Ectodermal cell (in vitro differentiated cells): ENCODE results near the gene DDX10.
"Not testable (repeated sequence)": the region's sequence is repeated elsewhere in the genome, so short reads cannot be mapped to it uniquely, and the experiment has no call there.

Experiments
- H3K27ac ChIP-seq: 2 replicates; pipeline ENCODE4 v1.7.0; 2013; ENCODE audit warnings: mild to moderate bottlenecking, low read depth, low read length; ENCODE audit not compliant: insufficient read depth, poor library complexity, severe bottlenecking
- H3K27me3 ChIP-seq: 2 replicates; pipeline ENCODE4 v1.7.0; 2013; ENCODE audit warnings: mild to moderate bottlenecking, low read length; ENCODE audit not compliant: insufficient read depth, control insufficient read depth, poor library complexity, severe bottlenecking
- H3K36me3 ChIP-seq: one replicate; pipeline ENCODE4 v1.7.0; 2013; ENCODE audit warnings: low read length; ENCODE audit not compliant: control insufficient read depth, insufficient read depth
- H3K4me1 ChIP-seq: one replicate; pipeline ENCODE4 v1.7.0; 2013; ENCODE audit warnings: low read length; ENCODE audit not compliant: control insufficient read depth, insufficient read depth
- H3K4me3 ChIP-seq: 2 replicates; pipeline ENCODE4 v1.7.0; 2013; ENCODE audit warnings: low read depth, low read length, control low read depth; ENCODE audit not compliant: insufficient read depth
- H3K9me3 ChIP-seq: 2 replicates; pipeline ENCODE4 v1.7.0; 2013; ENCODE audit warnings: mild to moderate bottlenecking, low read length, moderate library complexity; ENCODE audit not compliant: control insufficient read depth
- WGBS, 2 experiments: methylation state at CpG; one replicate each; pipeline ENCODE4 v1.1.7; 2013; ENCODE audit warnings: missing lambda C conversion rate in 2 of 2; 5-methylcytosine and 5-hydroxymethylcytosine counted together

DDX10 gene

DNA sequence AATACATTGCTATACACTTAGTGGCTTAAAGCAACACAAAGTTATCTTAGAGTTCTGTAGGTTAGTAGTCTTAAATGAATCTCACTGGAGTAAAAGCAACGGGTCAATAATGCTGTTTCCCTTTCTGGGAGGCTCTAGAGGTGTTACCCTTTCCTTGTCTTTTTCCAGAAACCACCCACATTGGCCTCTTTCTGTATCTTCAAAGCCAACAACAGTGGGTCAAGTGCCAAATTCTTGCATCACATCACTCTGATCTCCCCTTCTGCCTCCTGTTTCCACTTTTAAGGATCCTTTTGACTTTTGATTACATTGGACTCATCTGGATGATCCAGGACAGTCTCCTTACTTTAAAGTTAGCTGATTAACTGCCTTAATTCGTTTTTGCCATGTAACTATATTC, 93.6 kb downstream of the DDX10 start:
- Histone ChIP-seq H3K9me3 (no peaks in the 10 kb centered on the region), H3K27ac (no peak overlapping the region), H3K4me3 (no peak overlapping the region), H3K4me1 (peaks cover 10% of the 10 kb centered on the region), H3K36me3 (no peaks in the 10 kb centered on the region), H3K27me3 (no peaks in the 10 kb centered on the region)
- 83 to 86% methylated on average over 2 of the region's 2 CpGs for WGBS, 2 experiments

DNA sequence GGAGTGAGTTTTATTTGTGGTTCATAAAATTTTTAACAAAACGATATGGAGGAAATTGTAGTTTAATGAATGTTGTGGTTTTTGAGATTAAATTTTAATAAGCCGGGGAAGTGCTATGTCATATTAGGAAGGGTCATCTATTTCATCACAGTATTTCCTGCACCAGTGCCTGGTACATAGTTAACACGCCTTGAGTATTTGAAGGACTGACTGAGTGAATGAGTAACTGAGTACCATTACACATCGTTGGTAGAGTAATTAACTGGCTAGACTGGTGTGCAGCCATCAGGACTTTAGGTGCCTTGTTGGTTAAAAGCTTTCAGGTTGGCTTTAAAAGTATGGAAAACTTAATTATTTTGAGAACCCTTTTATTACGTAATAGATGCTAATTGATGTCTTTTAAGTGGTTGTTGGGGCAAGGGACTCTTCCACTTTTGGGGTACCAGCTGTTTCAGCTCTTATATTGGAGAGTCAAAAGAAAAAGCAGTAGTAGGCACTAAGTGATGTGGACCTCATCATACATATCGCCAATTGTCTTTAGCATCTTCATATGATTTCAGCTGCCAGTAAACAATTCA, 101.8 kb downstream of the DDX10 start:
- Histone ChIP-seq H3K4me1 (no peaks in the 10 kb centered on the region), H3K27ac (no peak overlapping the region), H3K4me3 (no peak overlapping the region), H3K9me3 (no peaks in the 10 kb centered on the region), H3K36me3 (no peaks in the 10 kb centered on the region), H3K27me3 (no peaks in the 10 kb centered on the region)
- WGBS, 2 experiments = 95% methylated on average over 6 of the region's 6 CpGs

DNA sequence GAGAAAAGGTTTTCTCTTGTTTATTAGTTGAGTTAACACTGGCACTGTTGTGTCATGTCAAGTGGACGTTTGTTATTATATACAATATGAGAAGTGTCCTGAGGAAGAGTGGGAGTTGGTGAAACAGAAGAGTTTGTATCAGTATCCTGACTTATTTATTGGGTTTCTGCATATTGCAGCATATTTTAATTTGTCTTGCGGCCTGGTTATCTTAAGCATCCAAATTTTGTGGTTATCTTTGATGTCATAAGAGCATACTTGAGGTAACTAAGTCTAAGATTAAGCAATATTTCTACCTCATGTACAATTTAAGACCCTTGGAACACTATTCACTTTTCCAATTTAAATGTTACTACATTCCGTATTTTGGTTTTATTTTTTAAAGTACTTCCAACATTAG, 103.5 kb downstream of the DDX10 start:
- Histone ChIP-seq H3K9me3 (no peaks in the 10 kb centered on the region), H3K27ac (no peak overlapping the region)
- WGBS, 2 experiments = 96 to 97% methylated on average over 3 of the region's 3 CpGs

DNA sequence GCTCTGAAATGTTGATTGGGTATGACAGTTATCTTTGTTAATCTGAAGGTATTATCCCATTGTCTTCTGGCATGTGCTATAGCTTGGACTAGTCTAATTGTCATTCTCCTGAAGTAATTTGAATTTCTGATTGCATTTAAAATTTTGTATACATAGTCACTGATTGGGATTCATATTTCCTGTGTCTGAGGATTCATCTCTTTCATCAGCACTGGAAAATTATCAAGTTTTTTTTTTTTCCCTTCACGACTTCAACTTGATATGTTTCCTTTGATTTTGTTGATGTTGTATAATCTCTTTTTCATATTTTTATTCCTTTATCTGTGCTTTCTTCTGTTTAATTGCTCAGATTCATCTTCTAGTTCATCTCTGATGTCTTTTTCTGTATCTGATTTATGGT, 104.1 kb downstream of the DDX10 start:
- H3K27ac ChIP-seq = no peak overlapping the region
- H3K27me3 ChIP-seq = no peaks in the 10 kb centered on the region
- H3K9me3 ChIP-seq = no peaks in the 10 kb centered on the region
- no peak overlapping the region for H3K4me3 ChIP-seq
- WGBS, 2 experiments = 100% methylated on average over 1 of the region's 1 CpG; no CpG with 5 or more reads in 1 of the 2 experiments
- no peaks in the 10 kb centered on the region for H3K4me1 ChIP-seq
- H3K36me3 ChIP-seq = no peaks in the 10 kb centered on the region

More for the DNA sequence above, 103.5 kb downstream of the DDX10 start:
- H3K27me3 ChIP-seq = no peaks in the 10 kb centered on the region
- no peak overlapping the region for H3K4me3 ChIP-seq
- no peaks in the 10 kb centered on the region for H3K36me3 ChIP-seq
- H3K4me1 ChIP-seq = no peaks in the 10 kb centered on the region

DNA sequence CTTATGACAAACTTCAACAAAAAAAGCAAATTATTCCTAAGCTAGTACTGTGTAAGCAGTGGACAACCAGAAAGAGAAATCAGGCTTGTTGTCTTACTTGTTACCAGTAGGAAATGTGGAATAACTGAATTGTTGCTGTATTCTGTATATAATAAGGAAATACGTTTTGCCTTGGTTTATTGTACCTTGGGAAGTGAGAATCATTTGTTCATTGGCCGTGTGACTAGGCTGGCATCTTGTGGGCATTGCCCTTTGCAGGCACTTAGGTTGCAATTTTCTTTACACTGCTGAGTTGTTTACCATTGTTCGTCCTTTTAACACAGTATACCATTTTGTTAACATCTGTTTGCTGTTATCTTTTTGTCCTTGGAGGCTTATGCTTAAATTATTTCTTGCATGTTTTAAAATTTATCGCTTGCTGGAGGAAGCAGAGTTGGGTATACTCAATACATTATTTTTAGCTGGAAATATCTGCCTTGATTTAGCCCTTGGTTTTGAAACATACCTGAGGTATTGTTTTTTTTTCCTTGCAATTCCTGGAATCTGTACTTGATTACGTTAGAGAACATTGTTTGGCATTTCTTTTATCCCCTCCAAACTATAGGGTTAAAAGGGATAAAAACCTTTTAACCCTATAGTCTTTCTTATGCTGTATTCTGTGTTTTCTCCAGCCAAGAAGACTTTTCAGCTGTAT, 109.3 kb downstream of the DDX10 start:
- Histone ChIP-seq H3K9me3 (no peaks in the 10 kb centered on the region), H3K27ac (no peak overlapping the region), H3K36me3 (no peaks in the 10 kb centered on the region), H3K4me1 (no peaks in the 10 kb centered on the region), H3K27me3 (no peaks in the 10 kb centered on the region), H3K4me3 (no peak overlapping the region)
- WGBS, 2 experiments = 89 to 95% methylated on average over 3 to 5 of the region's 5 CpGs

DNA sequence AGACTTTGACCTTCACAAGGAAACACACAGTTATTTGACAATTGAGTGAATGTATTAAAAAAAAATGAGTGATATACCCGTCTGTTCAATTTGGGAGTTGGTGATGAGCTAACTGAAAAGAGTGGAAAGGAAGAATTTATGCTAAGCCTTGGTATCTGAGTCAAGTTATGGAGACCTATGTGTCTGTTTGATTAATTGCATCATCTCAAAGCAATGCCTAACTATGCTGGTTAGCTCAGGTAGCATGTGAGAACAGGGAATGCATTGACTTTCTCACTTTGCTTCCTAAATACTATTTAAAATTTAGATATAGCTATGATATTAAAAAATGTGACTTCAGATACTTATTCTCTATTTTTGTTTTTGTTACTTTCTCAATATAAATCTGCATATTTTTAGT, 110.5 kb downstream of the DDX10 start:
- no peaks in the 10 kb centered on the region for H3K27me3 ChIP-seq
- H3K4me1 ChIP-seq = no peaks in the 10 kb centered on the region
- no peaks in the 10 kb centered on the region for H3K9me3 ChIP-seq
- 94 to 100% methylated on average over 1 of the region's 1 CpG for WGBS, 2 experiments
- no peaks in the 10 kb centered on the region for H3K36me3 ChIP-seq
- H3K27ac ChIP-seq = no peak overlapping the region
- H3K4me3 ChIP-seq = no peak overlapping the region

DNA sequence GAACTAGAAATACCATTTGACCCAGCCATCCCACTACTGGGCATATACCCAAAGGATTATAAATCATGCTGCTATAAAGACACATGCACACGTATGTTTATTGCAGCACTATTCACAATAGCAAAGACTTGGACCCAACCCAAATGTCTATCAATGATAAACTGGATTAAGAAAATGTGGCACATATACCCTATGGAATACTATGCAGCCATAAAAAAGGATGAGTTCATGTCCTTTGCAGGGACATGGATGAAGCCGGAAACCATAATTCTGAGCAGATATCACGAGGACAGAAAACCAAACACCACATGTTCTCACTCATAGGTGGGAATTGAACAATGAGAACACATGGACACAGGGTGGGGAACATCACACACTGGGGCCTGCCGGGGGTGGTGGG, 114.3 kb downstream of the DDX10 start:
- WGBS, 2 experiments = 95 to 98% methylated on average over 3 to 4 of the region's 4 CpGs
- not testable (repeated sequence) for H3K4me3 ChIP-seq, H3K4me1 ChIP-seq, H3K27me3 ChIP-seq, H3K27ac ChIP-seq, H3K36me3 ChIP-seq, H3K9me3 ChIP-seq

DNA sequence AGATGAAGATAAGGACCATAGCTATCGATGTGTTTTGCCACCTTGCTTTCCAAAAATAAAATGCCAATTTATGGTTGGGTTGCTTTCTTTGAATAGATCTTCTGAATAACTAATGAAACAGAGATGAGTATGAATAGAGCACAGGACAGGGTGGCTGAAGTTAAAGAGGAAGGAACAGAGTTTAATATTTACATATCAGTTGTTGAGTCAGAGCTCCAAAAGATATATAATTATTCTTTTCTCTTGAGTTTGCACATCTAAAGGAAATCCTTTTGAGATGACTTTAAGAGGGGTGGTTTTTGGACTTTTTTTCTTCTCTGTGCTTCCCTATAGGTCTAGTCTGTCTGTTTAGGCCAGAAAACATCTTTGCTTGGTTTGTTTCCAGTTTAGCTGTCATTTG, 115.2 kb downstream of the DDX10 start:
- Histone ChIP-seq H3K36me3 (no peaks in the 10 kb centered on the region), H3K27me3 (no peaks in the 10 kb centered on the region), H3K27ac (no peak overlapping the region), H3K9me3 (no peaks in the 10 kb centered on the region), H3K4me3 (no peak overlapping the region), H3K4me1 (no peaks in the 10 kb centered on the region)
- 100% methylated on average over 1 of the region's 1 CpG for WGBS, 2 experiments

DNA sequence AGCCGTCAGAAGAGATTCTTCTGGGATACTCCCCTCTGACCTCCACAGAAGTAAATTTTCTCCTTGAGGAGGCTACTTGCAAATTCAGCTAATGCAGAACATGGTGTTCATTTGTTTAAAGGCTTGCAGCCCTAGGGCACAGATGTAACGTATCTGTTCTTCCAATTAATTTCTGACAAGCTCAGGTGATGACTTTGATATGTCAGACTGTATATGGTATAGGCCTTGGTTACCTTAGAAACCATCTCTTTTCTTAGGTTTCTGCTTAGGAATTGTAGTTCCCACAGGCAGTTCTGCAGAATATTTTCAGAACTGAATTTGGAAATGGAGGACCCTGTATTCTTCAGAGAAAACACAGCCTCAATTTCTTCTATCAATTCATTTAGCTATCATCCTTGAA, 117.1 kb downstream of the DDX10 start:
- Histone ChIP-seq H3K36me3 (no peaks in the 10 kb centered on the region), H3K4me3 (no peak overlapping the region), H3K4me1 (peaks cover 3% of the 10 kb centered on the region), H3K27ac (no peak overlapping the region), H3K9me3 (no peaks in the 10 kb centered on the region), H3K27me3 (no peaks in the 10 kb centered on the region)
- 82 to 89% methylated on average over 2 of the region's 2 CpGs for WGBS, 2 experiments

DNA sequence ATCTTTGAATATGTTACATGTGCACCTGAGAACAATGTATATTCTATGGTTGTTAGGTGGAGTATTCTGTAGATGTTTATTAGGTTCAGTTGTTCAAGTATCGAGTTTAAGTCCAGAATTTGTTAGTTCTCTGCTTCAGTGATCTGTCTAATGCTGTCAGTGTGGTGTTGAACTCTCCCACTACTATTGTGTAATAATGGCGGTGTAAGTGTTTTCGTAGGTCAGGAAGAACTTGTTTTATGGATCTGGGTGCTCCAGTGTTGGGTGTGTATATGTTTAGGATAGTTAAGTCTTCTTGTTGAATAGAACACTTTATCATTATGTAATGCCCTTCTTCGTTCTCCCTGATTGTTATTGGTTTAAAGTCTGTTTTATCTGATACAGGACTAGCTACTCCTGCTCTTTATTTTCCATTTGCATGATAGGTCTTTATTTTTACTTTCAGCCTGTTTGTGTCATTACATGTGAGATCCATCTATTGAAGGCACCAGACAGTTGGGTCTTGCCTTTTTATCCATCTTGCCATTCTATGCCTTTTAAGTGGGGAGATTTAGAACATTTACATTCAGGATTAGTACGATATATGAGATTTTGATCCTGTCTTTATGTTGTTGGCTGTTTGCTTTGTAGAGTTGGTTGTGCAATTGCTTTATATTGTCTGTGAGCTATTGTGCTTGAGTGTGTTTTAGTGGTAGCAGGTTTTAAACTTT, 121.6 kb downstream of the DDX10 start:
- Histone ChIP-seq H3K27ac (no peak overlapping the region), H3K4me3 (no peak overlapping the region), H3K9me3 (no peaks in the 10 kb centered on the region), H3K36me3 (no peaks in the 10 kb centered on the region), H3K4me1 (peaks cover 7% of the 10 kb centered on the region), H3K27me3 (no peaks in the 10 kb centered on the region)
- WGBS, 2 experiments = 98% methylated on average over 4 to 5 of the region's 5 CpGs
